Stimulated activated naive CD8-positive, alpha-beta T cell treated with anti-CD3 and anti-CD28 coated beads, Interleukin-15, amount 100 ng/mL, for 72 hours (primary cell): ENCODE results near the gene CELA2B.
"Not testable (repeated sequence)": the region's sequence is repeated elsewhere in the genome, so short reads cannot be mapped to it uniquely, and the experiment has no call there.

Source experiments
- ATAC-seq: fragments of 150-1000 bp; cut with Tn5 transposase; 2 replicates; pipeline ENCODE4 v1.10.0; 2021; ENCODE audit warnings: mild to moderate bottlenecking, moderate library complexity
- DNase-seq, 2 donors: peaks; one replicate each; pipeline ENCODE4 v3.0.0; 2021 to 2022
- H3K27ac Mint-ChIP-seq, 2 donors: one replicate each; pipeline ENCODE4 v1.8.0; 2022; ENCODE audit warnings: mild to moderate bottlenecking in 2 of 2, mixed read lengths in 2 of 2, moderate library complexity in 2 of 2
- H3K27me3 Mint-ChIP-seq: one replicate; pipeline ENCODE4 v1.8.0; 2022; ENCODE audit warnings: mixed read lengths
- H3K4me1 Mint-ChIP-seq: one replicate; pipeline ENCODE4 v1.8.0; 2022; ENCODE audit warnings: mild to moderate bottlenecking, mixed read lengths
- H3K4me3 Mint-ChIP-seq, 2 donors: one replicate each; pipeline ENCODE4 v1.8.0; 2022; ENCODE audit warnings: mild to moderate bottlenecking in 2 of 2, mixed read lengths in 2 of 2, moderate library complexity in 1 of 2
- H3K9me3 Mint-ChIP-seq, 2 donors: one replicate each; pipeline ENCODE4 v1.8.0; 2022; ENCODE audit warnings: mixed read lengths in 2 of 2

The CELA2B gene

DNA sequence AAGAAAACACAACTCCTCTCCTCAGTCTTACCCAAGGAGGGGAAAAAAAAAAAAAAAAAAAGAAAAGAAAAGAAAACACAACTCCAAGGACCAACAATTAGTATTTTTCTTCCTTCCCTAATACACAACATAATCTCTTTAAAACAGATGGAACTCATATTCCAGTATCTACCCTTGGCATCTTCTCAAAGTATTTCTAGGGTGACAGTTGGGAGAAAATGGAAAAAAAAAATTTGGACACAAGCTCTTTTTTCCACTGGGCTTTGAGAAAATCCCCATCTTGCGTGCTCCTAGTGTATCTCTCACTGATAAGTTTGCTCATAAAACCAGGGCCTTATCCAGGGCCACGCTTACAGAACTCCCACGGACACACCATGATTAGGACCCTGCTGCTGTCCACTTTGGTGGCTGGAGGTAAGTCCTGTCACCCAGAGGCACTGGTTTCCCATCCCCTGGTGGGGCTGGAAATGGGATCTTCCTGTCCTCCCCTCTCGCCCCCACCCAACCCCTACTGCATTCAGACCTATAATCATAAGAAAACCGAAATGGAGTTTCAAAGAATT, at the start of gene CELA2B:
Gene CELA2B, plus strand, starts transcription at position 353 of the 563 bp plus-strand sequence. Its CDS starts 22 bp downstream, at position 375.
- Mint-ChIP-seq H3K4me3 (no peak within 1 kb of the TSS), H3K4me1 (no peaks in the 10 kb centered on the region), H3K27ac (no peak within 1 kb of the TSS), H3K9me3 (no peaks in the 10 kb centered on the region), H3K27me3 (no peaks in the 10 kb centered on the region)
- DNase-seq = no peak
- ATAC-seq = no peak

DNA sequence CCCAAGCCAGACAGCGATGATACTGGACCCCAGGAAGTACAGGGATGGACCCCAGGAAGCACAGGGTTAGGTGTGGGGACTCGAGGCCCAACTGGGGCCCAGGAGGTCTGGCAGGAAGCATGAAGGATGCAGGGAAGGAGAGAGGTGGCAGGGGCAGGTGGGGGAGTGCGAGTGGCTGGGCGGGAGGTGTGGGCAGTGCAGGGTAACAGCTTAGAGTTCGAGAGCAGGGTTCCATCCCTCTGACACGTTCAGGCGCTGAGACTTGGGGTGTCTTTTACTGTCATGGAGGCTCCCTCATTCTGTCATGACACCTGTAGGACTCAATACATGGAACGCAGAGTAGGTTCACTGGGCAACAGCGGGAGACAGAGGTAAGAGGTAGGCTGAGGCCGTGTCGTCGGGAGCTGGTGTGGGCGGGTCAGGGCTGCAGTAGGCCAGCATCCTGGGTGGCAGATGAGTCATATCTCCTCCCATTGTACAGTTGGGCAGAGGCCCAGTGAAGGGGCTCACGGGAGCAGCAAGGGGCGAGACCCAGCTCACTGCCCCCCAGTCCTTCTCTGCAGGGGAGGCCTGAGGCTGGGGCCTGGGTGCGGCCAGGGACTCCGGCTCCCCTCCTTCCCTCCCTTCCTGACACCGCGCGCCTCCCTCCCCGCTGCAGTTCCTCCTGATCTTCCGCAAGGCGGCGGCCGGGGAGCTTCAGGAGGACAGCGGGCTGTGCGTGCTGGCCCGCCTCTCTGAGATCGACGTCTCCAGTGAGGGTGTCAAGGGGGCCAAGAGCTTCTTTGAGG, 49.2 kb upstream of the CELA2B start:
- Mint-ChIP-seq H3K4me3 (no peak overlapping the region), H3K27me3 (no peaks in the 10 kb centered on the region), H3K9me3 (no peaks in the 10 kb centered on the region), H3K4me1 (peaks cover 10% of the 10 kb centered on the region), H3K27ac (peak overlapping the region in 1 of 2 donors; percentile 69)
- peak; percentile 14 for ATAC-seq
- DNase-seq = no peak

DNA sequence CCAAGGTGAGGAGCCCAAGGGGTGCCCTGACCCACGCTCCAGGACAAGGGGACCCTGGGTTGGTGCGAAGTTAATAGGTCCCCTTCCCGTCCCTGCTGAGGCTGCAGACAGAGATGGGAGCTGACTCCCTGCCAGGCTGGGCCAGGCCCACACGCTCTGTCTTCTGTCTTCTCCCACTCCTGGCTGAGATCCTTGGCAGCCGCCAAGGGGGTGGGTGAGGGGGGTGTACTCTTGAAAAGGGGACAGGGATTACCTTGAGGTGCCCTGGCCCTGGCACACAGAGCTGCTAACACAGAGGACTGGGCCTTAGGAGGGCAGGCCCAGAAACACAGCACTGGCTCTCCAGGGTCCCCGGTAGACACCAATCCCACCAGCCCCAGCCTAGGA, 48.6 kb upstream of the CELA2B start:
- no peak overlapping the region for H3K4me3 Mint-ChIP-seq
- no peaks in the 10 kb centered on the region for H3K27me3 Mint-ChIP-seq
- DNase-seq (no peak), ATAC-seq (peak; percentile 15)
- peaks cover 10% of the 10 kb centered on the region for H3K4me1 Mint-ChIP-seq
- no peaks in the 10 kb centered on the region for H3K9me3 Mint-ChIP-seq
- H3K27ac Mint-ChIP-seq = no peak overlapping the region

DNA sequence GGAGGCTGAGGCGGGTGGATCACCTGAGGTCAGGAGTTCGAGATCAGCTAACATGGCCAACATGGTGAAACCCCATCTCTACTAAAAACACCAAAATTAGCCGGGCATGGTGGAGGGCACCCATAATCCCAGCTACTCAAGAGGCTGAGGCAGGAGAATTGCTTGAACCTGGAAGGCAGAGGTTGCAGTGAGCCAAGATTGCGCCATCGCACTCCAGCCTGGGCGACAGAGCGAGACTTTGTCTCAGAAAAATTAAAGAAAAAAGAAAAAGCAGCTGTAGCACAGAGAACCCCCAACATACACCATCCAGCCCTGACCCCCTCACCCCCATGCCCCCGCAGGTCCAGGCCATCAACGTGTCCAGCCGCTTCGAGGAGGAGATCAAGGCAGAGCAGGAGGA, 47.7 kb upstream of the CELA2B start:
- H3K27me3 Mint-ChIP-seq, H3K4me3 Mint-ChIP-seq, H3K27ac Mint-ChIP-seq, ATAC-seq, H3K9me3 Mint-ChIP-seq, DNase-seq: not testable (repeated sequence)
- peaks cover 10% of the 10 kb centered on the region for H3K4me1 Mint-ChIP-seq

DNA sequence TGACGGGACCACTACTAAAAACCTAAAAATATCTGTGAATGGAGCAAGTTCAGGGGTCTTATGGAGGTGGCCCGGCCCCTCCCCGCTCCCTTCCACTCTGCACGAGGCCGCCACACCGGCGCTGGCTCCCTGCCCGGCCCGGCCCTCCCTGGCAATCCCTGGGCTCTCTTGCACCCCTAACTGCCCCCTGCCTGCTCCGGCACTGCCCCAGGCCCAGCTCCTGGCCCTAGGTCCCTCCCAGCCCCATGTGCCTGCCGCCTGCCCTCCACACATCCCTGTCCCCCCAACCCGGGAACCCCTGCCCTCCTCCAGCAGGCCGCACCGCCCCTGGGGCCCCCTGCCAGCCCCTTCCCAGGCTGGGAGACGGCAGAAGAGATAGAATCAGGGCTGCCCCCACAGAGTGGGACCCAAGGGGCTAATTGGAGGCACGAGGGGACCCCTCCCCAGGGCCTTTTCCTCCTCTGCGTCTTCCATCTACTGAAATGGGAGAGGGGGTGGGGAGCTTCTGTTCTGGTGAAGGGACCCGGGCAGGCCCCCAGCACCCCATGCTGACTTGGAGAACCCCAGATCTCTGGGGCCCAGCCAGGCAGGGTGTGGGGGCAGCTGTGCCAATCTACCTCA, 47.0 kb upstream of the CELA2B start:
- Mint-ChIP-seq H3K4me3 (no peak overlapping the region), H3K27ac (peak overlapping the region in 1 of 2 donors; percentile 89), H3K9me3 (no peaks in the 10 kb centered on the region), H3K27me3 (no peaks in the 10 kb centered on the region), H3K4me1 (peaks cover 10% of the 10 kb centered on the region)
- DNase-seq = no peak
- peak; percentile 41 for ATAC-seq

DNA sequence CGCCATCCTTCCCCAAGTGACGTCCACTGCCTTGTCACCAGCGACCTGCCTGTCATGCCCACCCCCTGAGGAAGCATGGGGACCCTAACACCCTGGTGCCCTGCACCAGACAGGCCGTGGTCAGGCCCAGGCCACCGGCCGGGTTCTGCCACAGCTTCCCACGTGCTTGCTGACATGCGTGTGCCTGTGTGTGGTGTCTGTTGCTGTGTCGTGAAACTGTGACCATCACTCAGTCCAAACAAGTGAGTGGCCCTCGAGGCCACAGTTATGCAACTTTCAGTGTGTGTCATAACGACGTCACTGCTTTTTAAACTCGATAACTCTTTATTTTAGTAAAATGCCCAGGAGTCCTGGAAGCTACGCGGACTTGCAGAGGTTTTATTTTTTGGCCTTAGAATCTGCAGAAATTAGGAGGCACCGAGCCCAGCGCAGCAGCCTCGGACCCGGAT, 46.2 kb upstream of the CELA2B start:
- Mint-ChIP-seq H3K27ac (no peak overlapping the region), H3K9me3 (no peaks in the 10 kb centered on the region), H3K27me3 (no peaks in the 10 kb centered on the region), H3K4me1 (peaks cover 10% of the 10 kb centered on the region), H3K4me3 (no peak overlapping the region)
- DNase-seq = no peak
- no peak for ATAC-seq

DNA sequence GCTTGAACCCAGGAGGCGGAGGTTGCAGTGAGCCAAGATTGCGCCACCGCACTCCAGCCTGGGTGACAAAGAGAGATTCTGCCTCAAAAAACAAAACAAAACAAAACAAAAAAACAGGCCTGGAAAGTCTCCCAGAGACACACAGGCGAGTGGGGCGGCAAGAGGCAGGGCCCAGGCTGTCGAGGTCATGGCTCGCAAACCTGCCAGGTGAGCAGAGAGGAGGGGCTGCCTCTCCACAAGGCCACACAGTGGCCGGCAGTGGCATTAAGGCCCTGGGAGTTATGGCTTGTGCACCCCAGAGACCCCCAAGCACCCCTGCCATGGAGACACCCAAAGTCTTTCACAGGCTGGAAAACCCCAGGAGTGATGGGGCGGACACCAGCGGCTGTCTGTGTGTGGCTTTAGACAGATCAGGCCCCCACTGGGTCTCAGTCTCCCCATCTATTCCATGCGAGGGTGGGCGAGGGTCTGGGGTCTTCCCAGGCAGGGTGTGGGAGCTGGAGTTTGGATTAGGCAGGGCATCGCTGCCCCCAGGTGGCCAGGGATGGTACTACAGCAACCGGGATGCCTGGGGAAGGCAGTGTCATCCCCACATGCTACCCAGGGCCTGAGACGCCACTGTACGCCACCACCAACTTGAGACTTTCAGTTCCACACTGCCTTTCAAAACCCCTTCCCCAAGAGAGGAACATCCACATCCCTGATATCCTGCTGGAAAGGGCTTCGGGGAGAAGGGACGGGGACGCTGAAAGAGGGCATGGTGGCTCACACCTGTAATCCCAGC, 44.9 kb upstream of the CELA2B start:
- Mint-ChIP-seq H3K27me3 (no peaks in the 10 kb centered on the region), H3K9me3 (no peaks in the 10 kb centered on the region), H3K27ac (peak overlapping the region in 1 of 2 donors; percentile 76), H3K4me1 (peaks cover 8% of the 10 kb centered on the region), H3K4me3 (no peak overlapping the region)
- ATAC-seq = peak; percentile 59
- peak; percentile 63 to 70 for DNase-seq

DNA sequence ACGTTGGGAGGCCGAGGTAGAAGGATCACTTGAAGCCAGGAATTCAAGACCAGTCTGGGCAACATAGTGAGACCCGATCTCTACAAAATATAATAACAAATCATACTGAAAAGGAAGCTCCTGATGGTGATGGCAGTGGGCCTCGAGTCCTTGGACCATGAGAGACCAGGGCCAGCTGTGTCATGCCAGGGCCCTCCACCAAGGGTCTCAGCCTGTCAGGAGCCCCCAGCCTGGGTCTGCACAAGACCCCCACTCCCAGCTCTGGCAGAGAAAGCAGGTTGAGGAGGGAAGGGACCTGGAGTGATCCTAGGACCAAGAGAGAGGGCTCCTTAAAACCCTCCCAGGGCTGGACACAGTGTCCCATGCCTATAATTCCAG, 44.3 kb upstream of the CELA2B start:
- H3K9me3 Mint-ChIP-seq = no peaks in the 10 kb centered on the region
- no peaks in the 10 kb centered on the region for H3K27me3 Mint-ChIP-seq
- peaks cover 3% of the 10 kb centered on the region for H3K4me1 Mint-ChIP-seq
- H3K27ac Mint-ChIP-seq = no peak overlapping the region
- ATAC-seq (no peak), DNase-seq (no peak)
- H3K4me3 Mint-ChIP-seq = no peak overlapping the region

DNA sequence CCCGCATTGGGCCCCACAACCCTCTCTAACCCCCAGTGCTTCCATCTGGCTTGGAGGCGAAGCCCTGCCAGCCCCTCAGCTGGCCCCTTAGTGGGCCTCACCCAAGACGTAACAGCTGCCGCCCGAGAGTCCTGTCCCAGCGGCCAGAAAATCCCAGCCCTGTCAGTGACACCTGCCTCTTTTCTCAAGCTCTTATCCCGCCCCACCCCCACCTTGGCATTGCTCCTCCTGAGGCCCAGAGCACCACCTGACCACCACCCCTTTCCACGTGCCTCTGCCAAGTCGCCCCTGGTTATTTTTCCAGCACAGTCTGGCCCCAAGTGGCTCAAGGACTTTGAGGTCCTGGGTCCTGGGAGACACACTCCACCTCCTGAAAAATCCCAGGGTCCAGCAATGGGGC, 43.6 kb upstream of the CELA2B start:
- Mint-ChIP-seq H3K4me3 (no peak overlapping the region), H3K27ac (no peak overlapping the region), H3K9me3 (no peaks in the 10 kb centered on the region), H3K4me1 (no peaks in the 10 kb centered on the region), H3K27me3 (no peaks in the 10 kb centered on the region)
- no peak for DNase-seq
- ATAC-seq = no peak

DNA sequence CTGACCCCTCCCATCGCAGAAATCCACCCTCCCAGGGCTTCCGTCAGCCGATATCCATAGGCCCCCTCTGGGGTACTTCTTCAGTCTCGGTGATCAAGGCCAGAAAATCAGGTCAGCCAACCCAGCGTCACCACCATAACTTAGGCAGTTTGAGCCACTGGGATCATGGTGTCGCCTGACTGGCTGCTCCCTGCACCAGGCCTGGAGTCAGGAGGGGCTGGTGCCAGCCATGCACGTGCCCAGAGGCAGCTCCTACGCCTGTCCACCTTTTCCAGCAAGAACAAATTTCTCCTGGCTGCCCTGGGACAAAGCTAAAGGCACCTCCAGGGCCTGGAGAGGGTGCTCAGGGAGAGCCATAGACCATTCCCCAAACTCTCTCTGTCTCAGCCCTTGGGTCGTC, 42.4 kb upstream of the CELA2B start:
- DNase-seq = no peak
- no peak for ATAC-seq
- Mint-ChIP-seq H3K27me3 (no peaks in the 10 kb centered on the region), H3K4me1 (no peaks in the 10 kb centered on the region), H3K9me3 (no peaks in the 10 kb centered on the region), H3K4me3 (no peak overlapping the region), H3K27ac (no peak overlapping the region)

DNA sequence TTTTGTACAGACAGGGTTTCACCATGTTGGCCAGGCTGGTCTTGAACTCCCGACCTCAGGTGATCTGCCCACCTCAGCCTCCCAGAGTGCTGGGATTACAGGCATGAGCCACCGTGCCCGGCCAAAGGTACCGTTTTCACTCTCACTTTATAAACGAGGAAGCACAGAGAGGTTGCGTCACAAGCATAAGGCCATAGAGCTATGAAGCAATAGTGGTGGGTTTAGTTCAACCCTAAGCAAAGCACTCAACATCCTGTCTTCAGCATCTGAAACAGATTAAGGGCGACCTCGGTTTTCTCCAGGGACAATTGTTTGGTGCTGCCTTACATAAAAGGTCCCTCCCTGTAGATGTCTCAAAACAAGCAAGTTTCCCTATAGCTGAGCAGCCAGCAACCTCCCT, 41.2 kb upstream of the CELA2B start:
- H3K27ac Mint-ChIP-seq, DNase-seq, H3K4me3 Mint-ChIP-seq, H3K9me3 Mint-ChIP-seq, H3K4me1 Mint-ChIP-seq, H3K27me3 Mint-ChIP-seq, ATAC-seq: not testable (repeated sequence)

DNA sequence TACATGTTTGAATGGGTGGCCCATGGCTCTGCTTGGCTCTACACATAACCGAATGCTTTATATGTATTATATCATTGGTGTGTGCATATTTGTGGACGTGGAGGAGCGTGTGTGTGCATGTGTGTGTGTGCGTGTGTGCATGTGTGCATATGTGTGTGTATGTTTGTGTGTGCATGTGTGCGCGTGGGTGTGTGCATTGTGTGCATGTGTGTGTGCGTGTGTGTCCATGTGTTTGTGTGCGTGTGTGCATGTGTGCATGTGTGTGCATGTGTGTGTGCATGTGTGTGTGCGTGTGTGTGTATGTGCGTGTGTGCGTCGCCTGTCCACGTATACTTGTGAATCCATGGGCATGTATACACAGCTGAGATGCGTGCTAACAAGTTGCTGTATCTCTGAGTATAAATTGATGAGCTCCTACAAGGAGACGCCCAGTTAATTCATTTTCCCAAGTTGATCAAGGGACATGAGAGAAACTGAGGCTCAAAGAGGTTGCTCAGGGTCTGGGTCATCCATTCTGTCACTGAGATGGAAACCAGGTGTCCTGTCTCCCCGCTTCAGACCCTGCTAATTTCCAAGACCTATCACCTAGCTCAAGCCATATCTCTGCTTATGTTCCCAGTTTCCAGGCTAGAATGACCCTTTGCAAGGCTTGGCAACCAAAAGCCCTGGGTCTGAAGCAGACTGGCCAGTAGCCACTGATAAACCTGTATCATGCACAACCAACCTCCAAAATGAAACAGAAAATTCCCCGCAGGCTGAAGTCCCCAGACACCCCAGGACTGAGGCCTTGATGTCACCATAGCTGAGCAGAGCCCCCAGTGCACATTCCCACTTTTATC, 40.4 kb upstream of the CELA2B start:
- ATAC-seq = no peak
- Mint-ChIP-seq H3K4me1 (no peaks in the 10 kb centered on the region), H3K27ac (peak overlapping the region in 1 of 2 donors; percentile 61), H3K4me3 (no peak overlapping the region), H3K9me3 (no peaks in the 10 kb centered on the region), H3K27me3 (no peaks in the 10 kb centered on the region)
- DNase-seq = no peak

DNA sequence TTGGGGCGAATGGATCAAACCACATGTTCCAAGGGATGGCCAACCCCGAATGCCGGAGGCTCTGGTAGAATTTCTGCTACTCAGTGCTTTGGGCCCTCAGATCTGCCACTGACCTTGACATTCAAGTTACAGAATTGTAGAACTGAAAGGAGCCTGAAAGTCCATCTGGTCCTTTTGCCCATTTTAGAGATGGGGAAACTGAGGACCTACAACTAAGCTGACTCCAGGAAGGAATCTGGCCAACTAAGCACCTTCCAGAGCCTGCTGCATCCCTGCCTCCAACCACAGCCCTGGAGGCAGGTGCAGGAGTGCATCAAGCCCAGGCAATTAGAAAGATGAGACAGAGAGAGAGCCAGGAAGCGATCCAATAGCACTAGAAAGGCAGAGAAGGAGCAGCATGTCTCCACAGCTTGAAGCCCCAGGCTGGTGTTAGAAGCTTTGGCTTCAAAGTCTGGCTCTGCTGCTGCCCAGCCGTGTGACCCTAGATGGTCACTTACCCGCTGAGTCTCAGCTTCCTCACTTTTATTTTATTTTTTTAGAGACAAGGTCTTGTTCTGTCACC, 38.9 kb upstream of the CELA2B start:
- no peak overlapping the region for H3K4me3 Mint-ChIP-seq
- ATAC-seq = no peak
- no peaks in the 10 kb centered on the region for H3K9me3 Mint-ChIP-seq
- no peak for DNase-seq
- H3K27me3 Mint-ChIP-seq = no peaks in the 10 kb centered on the region
- no peaks in the 10 kb centered on the region for H3K4me1 Mint-ChIP-seq
- no peak overlapping the region for H3K27ac Mint-ChIP-seq

DNA sequence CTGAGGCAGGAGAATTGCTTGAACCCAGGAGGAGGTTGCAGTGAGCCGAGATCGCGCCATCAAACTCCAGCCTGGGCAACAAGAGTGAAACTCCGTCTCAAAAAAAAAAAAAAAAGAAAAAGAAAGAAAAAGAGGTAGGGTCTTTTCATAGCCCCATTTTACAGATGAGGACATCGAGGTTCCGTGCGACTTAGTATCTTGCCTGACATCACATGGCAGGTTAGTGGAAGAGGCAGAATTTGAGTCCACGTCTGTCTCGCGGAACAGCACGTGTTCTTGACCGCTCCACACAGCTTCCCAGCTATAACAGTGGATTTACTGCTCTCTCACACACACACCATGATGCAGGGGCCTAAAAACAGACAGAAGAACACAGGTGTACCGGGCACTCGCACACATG, 36.6 kb upstream of the CELA2B start:
- DNase-seq = no peak
- ATAC-seq = no peak
- Mint-ChIP-seq H3K27ac (no peak overlapping the region), H3K27me3 (no peaks in the 10 kb centered on the region), H3K4me3 (no peak overlapping the region), H3K9me3 (no peaks in the 10 kb centered on the region), H3K4me1 (no peaks in the 10 kb centered on the region)

DNA sequence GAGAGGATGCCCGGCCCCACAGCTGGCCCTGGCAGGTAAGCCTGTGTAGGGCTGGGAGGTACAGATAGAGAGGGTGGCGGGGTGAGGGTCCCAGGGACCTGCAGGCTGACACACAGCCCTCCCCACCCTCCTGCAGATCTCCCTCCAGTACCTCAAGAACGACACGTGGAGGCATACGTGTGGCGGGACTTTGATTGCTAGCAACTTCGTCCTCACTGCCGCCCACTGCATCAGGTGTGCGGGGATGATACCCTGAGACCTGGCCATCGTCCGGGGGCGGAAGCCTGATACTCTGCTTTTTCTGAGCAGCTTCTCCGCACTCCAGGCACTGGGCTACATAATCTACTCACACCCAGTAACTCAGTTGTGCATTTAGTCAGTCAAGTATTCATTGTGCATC, 35.5 kb upstream of the CELA2B start:
- DNase-seq (no peak), ATAC-seq (no peak)
- peaks cover 6% of the 10 kb centered on the region for H3K4me1 Mint-ChIP-seq
- peaks cover 7% of the 10 kb centered on the region for H3K27me3 Mint-ChIP-seq
- no peak overlapping the region for H3K4me3 Mint-ChIP-seq
- peak overlapping the region in 1 of 2 donors; percentile 92 for H3K27ac Mint-ChIP-seq
- no peaks in the 10 kb centered on the region for H3K9me3 Mint-ChIP-seq
